GM21381 (cell line): Measurements from ENCODE around the gene RLF.

ENCODE experiments used
- ATAC-seq: cut with Tn5 transposase; IDR thresholded peaks from one replicate; pipeline ENCODE4 v1.9.1; 2021; ENCODE audit warnings: mild to moderate bottlenecking, moderate library complexity; ENCODE audit not compliant: unreplicated experiment

The RLF gene

GRCh38 chr1:40239626-40240025 lies 78.4 kb downstream of the RLF start:
- no peak for ATAC-seq

DNA sequence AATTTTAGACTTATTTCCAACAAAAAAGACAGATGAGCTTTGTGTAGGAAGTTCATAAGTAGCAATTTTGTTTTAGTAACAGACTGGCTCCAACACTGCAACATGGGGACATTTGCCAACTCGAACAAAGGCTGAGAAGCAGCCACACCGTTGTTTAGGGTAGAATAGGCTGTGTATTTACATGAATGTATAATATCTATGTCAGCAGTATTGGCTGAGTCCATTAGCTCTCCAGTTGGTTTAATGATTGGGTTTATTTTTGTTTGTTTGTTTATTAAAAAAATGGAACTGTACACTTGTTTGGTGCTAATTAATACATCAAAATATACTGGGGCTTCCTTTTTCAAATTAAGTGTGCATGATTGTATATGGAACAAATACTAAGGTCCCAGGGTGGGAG lies 79.2 kb downstream of the RLF start:
- no peak for ATAC-seq

DNA sequence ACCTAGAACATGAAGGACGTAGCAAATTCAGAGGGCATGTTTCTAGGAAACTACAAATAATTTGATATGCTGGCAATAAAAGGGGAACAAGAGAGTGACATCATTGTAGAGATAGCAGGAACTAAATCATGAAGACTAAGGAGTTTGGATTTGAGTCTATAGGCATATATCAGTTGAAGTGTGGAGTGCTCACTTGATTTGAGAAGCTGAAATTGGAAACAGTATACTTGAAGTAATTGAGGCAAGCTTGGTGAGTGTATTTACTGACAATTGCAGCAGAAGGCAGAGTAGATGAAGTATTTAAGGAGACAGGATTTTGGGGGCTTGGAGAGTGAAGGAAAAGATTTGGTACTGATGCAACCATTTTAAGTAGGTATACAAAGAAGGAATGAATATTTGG lies 80.2 kb downstream of the RLF start:
- ATAC-seq, result peak; percentile 24

GRCh38 chr1:40243351-40243750 lies 82.2 kb downstream of the RLF start:
- ATAC-seq, result no peak

DNA sequence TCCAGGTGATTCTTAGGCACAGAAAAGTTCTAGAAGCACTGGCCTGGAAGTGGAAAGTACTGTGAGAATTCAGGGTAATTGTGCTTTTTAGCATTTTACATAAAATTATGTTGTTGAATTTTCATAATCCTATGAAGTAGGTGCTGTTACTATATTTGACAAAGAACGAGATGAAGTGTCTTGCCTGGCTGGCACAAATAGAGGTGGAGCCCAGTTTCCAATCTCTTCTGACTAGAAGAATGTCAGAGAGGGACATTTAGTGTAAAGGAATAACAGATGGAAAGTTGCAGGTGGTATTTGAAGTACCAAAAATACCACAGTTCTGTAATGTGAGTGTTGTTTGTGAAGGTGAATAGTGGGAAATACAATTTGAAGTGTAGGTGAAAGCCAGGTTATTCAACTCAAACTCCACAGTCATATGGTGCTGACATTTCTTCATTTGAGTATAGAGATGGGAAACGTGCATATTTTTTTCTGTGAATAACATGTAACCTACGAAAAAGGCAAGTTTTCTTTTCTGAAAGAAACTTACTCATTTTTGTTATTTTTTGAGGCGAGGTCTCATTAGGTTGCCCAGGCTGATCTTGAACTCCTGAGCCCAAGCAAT lies 83.1 kb downstream of the RLF start:
- no peak for ATAC-seq

DNA sequence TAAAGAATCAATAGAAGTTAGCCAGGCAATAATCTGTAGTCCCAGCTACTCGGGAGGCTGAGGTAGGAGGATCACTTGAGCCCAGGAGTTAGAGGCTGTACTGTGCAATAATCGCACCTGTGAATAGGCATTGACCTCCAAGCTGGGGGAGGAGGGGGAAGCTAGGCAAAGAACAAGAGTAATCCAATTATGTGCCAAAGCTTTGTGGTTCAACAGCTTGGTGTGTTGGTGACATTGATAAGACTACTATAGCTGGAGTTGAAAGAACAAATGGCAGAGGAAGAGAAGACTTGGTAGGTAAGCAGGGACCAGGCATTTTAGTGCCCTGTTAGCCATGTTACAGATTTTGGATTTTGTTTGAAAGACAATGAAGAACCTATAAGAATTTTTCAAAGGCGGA lies 84.5 kb downstream of the RLF start:
- no peak for ATAC-seq

- ATAC-seq, result no peak
These were observed 86.5 kb downstream of the RLF start, which contains the start of gene TMCO2 for GRCh38 chr1:40247655-40248054. Gene TMCO2 (plus strand): TSS chr1:40247937. CDS start chr1:40247994, 57 bp downstream.

DNA sequence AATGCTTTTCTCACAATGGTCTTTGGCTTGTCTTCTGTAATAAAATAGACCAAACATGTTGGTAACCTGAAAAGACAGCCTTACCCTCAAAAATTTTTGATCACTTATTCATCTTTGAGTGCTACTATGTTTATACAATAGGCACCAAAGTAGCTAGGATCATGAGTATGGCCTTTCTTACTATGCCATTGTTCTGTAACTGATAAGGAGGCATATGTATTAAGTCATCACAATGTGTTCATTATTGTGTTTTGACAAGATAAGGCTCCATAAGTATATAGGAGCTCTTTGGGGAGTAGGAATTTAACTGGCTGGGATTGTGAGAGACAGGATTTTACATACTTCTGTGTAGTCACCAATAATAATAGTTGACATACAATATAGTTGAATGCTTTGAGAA lies 87.2 kb downstream of the RLF start:
- ATAC-seq, result no peak

DNA sequence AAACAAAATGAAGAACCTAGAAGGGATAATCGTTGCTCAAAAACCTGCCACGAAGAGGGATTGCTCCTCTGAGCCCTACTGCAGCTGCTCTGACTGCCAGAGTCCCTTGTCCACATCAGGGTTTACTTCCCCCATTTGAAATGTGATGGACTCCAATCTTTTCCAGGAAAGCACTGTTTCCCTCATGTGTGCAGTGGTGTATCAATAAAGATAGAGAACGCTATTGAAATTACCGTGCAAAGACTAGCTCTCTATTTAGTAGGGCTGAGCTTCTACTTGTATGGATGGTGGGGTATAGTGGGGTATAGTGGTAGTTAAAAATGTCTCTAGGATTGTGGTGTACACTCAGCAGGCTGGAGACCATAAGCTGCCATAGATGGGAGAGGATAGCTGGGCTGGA lies 90.3 kb downstream of the RLF start:
- ATAC-seq, result no peak

DNA sequence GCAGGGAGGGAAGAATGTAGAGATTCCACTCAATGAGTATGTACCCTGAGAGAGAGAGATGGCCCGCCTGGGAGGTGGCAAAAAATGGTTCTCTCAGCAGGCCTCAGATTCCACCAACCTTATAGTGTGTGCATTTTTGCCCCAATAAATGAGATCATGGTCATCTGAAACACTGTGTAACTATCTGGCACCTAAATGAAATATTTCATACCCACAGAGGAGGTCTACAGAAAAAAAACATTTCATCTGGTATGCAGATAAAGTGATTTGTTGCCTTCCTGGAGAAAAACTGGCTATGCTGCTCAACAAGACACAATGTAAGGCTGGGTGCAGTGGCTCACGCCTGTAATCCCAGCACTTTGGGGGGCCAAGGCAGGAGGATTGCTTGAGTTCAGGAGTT lies 91.4 kb downstream of the RLF start:
- ATAC-seq, result no peak

DNA sequence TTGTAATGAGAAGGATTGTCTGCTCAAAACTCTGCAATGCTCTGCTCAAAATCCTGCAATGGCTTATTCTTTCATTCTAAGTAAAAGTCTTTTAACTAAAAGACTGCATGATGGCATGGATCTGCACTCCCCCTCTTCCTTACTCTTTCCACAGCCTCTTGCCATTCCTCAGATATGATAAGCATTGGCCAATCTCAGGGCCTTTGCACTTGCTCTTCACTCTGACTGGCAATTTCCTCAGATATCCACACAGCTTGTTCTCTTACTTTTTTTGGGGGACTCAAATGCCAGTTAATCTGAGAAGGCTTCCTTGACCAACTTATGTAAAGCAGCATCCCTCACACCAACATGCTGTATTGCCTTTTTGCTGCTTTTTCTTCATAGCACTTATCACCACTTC lies 94.0 kb downstream of the RLF start:
- ATAC-seq, result no peak

GRCh38 chr1:40256401-40257084 lies 95.4 kb downstream of the RLF start:
- ATAC-seq, result no peak

GRCh38 chr1:40257313-40257687 lies 96.1 kb downstream of the RLF start:
- peak; percentile 5 for ATAC-seq

DNA sequence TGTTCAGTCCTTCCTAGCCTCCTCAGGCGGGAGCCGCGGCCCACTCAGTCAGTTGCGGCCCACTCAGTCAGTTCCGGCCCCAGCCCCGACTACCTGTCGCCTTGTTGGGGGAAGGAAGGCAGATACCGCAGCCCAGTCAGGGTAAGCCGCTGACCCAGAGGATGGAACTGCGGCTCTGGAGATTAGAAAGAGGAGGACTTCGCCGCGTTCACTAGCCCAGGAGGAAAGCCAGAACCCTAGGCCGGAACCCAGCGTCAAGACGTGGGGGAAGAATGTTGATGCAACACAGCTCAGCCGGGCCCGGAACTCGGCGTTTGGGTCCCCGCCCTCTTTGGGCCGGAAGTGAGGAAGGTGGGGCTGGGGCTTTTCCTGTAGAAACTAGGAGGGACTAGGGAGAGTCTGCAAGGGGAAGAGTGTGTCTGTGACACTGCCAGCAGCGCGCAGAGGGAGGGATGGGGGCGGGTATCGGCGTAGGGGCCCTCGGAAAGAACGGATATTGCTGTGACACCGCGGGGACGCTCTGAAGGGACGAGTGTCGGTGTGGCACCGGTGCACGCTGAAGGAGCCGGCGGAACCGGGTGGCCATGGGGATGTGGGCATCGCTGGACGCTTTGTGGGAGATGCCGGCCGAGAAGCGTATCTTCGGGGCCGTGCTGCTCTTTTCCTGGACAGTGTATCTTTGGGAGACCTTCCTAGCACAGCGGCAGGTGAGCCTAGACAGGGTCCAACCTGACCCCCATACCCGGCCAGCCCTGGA lies 96.7 kb downstream of the RLF start, which contains the start of gene ZMPSTE24:
Gene ZMPSTE24 (plus strand): TSS at position 549 of the 757 bp plus-strand sequence. CDS start 36 bp downstream, at position 585.
- ATAC-seq, result peak; percentile 89

GRCh38 chr1:40258445-40258769 lies 97.2 kb downstream of the RLF start:
- ATAC-seq, result no peak

GRCh38 chr1:40264354-40264781 lies 103.2 kb downstream of the RLF start:
- ATAC-seq, result no peak

- ATAC-seq, result no peak
These were observed 104.1 kb downstream of the RLF start for GRCh38 chr1:40265298-40265697.

DNA sequence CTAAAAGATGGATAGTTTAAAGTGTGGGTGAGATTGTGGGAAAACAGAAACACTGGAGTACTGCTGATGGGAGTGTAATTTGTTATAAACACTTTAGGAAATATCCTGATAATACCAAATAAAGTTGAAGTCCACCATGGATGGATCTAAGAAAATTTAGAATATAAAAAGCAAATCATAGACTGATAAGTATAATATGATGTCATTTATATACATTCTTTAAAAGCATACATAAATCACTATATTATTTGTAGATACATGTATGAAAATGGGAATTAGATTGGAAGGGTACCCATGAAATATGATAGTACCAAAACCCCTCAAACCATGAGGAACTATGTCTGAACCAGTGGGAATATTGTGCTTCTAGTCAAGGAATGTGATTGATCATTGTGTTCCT lies 104.7 kb downstream of the RLF start:
- no peak for ATAC-seq

GRCh38 chr1:40266786-40267535 lies 105.8 kb downstream of the RLF start:
- ATAC-seq, result no peak

DNA sequence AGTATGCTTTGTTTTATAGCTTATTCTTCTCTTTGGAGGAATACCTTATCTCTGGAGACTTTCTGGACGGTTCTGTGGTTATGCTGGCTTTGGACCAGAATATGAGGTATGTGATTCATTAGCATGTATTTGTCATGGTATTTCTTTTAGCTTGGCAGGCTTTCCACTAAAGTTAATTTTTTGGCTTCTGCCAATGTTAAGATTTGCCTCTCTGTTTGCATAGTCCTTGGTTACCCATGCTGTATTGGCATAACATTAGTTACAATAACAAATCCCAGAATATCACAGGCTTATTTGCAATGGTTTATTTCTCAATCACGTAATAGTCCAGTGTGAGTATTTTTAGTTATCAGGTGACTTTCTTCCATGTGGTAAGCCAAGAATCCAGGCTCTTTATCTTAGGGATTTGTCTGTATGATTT lies 106.6 kb downstream of the RLF start:
- no peak for ATAC-seq

DNA sequence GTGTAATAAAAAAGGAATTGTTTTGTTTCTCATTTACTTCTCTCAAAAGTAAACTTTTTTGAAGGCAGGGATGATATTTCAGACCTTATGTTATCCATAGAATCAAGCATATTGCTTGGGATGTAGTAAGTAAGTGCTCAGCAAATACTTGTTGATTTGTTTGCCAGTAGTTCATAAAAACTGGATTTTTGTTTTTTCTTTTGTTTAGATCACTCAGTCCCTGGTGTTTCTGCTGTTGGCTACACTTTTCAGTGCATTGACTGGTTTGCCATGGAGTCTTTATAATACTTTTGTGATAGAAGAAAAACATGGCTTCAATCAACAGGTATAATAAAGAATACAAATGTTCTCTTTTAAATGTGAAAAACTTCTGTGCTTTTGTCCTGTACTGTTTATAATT lies 107.0 kb downstream of the RLF start:
- no peak for ATAC-seq
